Measurements from ENCODE around the gene FAM53B.

FAM53B gene

GRCh38 chr10:124658591-124659242 is 85.5 kb downstream of the FAM53B start:
- Histone ChIP-seq H3K9me3 (replicated peaks; ENCODE audit: insufficient read depth, low read length) (no peaks in the 10 kb centered on the region), H3K4me2 (ENCODE audit: low read depth, low read length) (no peak overlapping the region), H3K4me1 (ENCODE audit: low read length) (no peaks in the 10 kb centered on the region), H3K36me3 (replicated peaks; ENCODE audit: insufficient read depth, low read length) (no peaks in the 10 kb centered on the region), H3K4me3 (ENCODE audit: low read length) (no peak overlapping the region), H3K79me2 (ENCODE audit: low read length) (peaks cover 14% of the 10 kb centered on the region), H4K20me1 (ENCODE audit: insufficient read depth, low read length) (no peaks in the 10 kb centered on the region), H3K27me3 (replicated peaks; ENCODE audit: insufficient read depth, low read length) (no peaks in the 10 kb centered on the region), H2AFZ (ENCODE audit: low read length) (no peak overlapping the region), H3F3A (ENCODE audit: insufficient read depth, low read length) (no peaks in the 10 kb centered on the region), H3K9ac (ENCODE audit: low read length) (no peak overlapping the region), H3K27ac (ENCODE audit: low read length) (no peak overlapping the region), H3K9me2 (replicated peaks; ENCODE audit: insufficient read depth, low read length) (no peaks in the 10 kb centered on the region)
- DNase-seq: no peak
- TF ChIP-seq CTCF (IDR thresholded peaks at IDR 0.05; ENCODE audit: low read length) (no peak), EZH2 (optimal IDR thresholded peaks at IDR 0.05; ENCODE audit: low read depth, low read length) (no peak), EZH2phosphoT487 (IDR thresholded peaks at IDR 0.05; ENCODE audit: low read length) (no peak)

- no peak overlapping the region for H3K27ac ChIP-seq (ENCODE audit: low read length)
Observed at GRCh38 chr10:124657806-124658205, 86.4 kb downstream of the FAM53B start.

GRCh38 chr10:124656541-124656940 is 87.6 kb downstream of the FAM53B start:
- no peak overlapping the region for H3K9ac ChIP-seq (ENCODE audit: low read length)
- H3K27me3 ChIP-seq (replicated peaks; ENCODE audit: insufficient read depth, low read length): no peaks in the 10 kb centered on the region
- no peaks in the 10 kb centered on the region for H3K9me3 ChIP-seq (replicated peaks; ENCODE audit: insufficient read depth, low read length)
- H3K4me3 ChIP-seq (ENCODE audit: low read length): no peak overlapping the region
- H4K20me1 ChIP-seq (ENCODE audit: insufficient read depth, low read length): no peaks in the 10 kb centered on the region
- no peaks in the 10 kb centered on the region for H3K9me2 ChIP-seq (replicated peaks; ENCODE audit: insufficient read depth, low read length)
- no peak overlapping the region for H2AFZ ChIP-seq (ENCODE audit: low read length)
- H3K4me2 ChIP-seq (ENCODE audit: low read depth, low read length): no peak overlapping the region
- no peak for DNase-seq
- H3K4me1 ChIP-seq (ENCODE audit: low read length): no peaks in the 10 kb centered on the region
- no peaks in the 10 kb centered on the region for H3K36me3 ChIP-seq (replicated peaks; ENCODE audit: insufficient read depth, low read length)
- peaks cover 22% of the 10 kb centered on the region for H3K79me2 ChIP-seq (ENCODE audit: low read length)
- TF ChIP-seq EZH2phosphoT487 (IDR thresholded peaks at IDR 0.05; ENCODE audit: low read length) (no peak), EZH2 (optimal IDR thresholded peaks at IDR 0.05; ENCODE audit: low read depth, low read length) (no peak), CTCF (IDR thresholded peaks at IDR 0.05; ENCODE audit: low read length) (no peak)
- H3F3A ChIP-seq (ENCODE audit: insufficient read depth, low read length): no peaks in the 10 kb centered on the region
- H3K27ac ChIP-seq (ENCODE audit: low read length): no peak overlapping the region

More at GRCh38 chr10:124657806-124658205, 86.4 kb downstream of the FAM53B start:
- Histone ChIP-seq H3K9ac (ENCODE audit: low read length) (no peak overlapping the region), H3K27me3 (replicated peaks; ENCODE audit: insufficient read depth, low read length) (no peaks in the 10 kb centered on the region), H3K4me2 (ENCODE audit: low read depth, low read length) (no peak overlapping the region), H3K4me3 (ENCODE audit: low read length) (no peak overlapping the region), H2AFZ (ENCODE audit: low read length) (no peak overlapping the region), H3K4me1 (ENCODE audit: low read length) (no peaks in the 10 kb centered on the region), H3K36me3 (replicated peaks; ENCODE audit: insufficient read depth, low read length) (no peaks in the 10 kb centered on the region), H3K9me2 (replicated peaks; ENCODE audit: insufficient read depth, low read length) (no peaks in the 10 kb centered on the region), H3K9me3 (replicated peaks; ENCODE audit: insufficient read depth, low read length) (no peaks in the 10 kb centered on the region), H4K20me1 (ENCODE audit: insufficient read depth, low read length) (no peaks in the 10 kb centered on the region), H3F3A (ENCODE audit: insufficient read depth, low read length) (no peaks in the 10 kb centered on the region), H3K79me2 (ENCODE audit: low read length) (peaks cover 15% of the 10 kb centered on the region)
- TF ChIP-seq CTCF (IDR thresholded peaks at IDR 0.05; ENCODE audit: low read length): no peak
- DNase-seq: no peak

All from MM.1S (cell line).